GM10266 (cell line): Measurements from ENCODE around the gene SPATA19.

Source experiments
- DNase-seq: peaks from one replicate; pipeline ENCODE4 v3.0.0; 2012; ENCODE audit errors: extremely low spot score
- TF ChIP-seq, protein P1 (sequence below): IDR thresholded peaks from 2 replicates; pipeline ENCODE4 v1.5.1; 2012; ENCODE audit warnings: mild to moderate bottlenecking, low read depth; ENCODE audit not compliant: control insufficient read depth, insufficient read depth; ENCODE audit errors: missing control alignments

Gene SPATA19

DNA sequence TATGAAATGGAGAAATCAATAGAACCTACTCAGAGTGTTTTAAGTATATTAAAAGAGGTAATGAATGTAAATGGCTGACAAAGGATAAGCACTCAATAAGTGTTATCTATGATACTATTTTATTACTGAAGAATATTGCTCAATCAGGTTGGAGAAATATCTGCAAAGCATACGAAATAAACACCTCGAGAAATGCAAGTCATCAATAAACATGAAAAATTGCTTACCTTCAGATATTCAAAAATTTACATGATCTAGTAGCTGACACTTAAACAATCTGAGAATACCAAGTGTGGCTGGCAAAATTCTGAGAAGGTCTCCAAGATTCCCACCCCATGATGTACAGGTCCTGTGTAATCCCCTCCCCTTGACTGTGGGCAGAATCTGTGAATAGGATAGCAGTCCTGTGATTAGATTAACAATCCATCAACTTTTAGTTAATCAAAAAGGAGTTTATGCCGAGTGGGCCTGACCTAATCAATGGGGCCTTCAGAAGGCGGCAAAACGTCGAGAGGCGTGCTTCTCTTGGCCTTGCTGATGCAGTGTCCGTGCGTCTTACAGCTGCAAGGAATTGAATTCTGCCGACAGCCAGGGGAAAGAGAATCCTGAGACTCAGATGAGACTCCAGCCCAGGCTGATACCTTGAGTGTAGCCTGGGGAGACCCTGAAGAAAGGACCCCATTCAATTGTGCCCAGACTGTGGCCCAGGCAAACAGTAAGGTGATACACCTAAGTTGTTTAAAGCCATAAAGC, 49.1 kb downstream of the SPATA19 start:
- TF ChIP-seq, protein P1, sequence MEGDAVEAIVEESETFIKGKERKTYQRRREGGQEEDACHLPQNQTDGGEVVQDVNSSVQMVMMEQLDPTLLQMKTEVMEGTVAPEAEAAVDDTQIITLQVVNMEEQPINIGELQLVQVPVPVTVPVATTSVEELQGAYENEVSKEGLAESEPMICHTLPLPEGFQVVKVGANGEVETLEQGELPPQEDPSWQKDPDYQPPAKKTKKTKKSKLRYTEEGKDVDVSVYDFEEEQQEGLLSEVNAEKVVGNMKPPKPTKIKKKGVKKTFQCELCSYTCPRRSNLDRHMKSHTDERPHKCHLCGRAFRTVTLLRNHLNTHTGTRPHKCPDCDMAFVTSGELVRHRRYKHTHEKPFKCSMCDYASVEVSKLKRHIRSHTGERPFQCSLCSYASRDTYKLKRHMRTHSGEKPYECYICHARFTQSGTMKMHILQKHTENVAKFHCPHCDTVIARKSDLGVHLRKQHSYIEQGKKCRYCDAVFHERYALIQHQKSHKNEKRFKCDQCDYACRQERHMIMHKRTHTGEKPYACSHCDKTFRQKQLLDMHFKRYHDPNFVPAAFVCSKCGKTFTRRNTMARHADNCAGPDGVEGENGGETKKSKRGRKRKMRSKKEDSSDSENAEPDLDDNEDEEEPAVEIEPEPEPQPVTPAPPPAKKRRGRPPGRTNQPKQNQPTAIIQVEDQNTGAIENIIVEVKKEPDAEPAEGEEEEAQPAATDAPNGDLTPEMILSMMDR, result no peak
- DNase-seq, result no peak

DNA sequence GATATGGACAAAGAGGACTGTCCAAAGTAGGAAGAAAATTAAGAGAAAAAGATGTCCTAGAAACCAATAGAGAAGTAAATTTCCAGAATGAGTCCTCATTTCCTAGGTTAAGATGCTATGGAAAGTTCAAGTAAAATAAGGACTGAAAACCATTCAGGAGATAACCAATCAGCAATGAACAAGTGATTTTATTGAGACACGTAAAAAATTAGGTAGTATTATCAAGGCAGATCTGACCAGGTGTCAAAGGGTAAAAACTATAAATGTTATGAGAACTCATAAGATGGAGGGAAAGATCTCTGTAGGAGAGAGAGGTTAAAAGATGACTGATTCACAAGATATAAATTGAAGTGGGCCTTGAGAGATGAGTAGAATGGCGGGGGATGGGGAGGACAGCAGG, 50.2 kb downstream of the SPATA19 start:
- DNase-seq, result no peak
- TF ChIP-seq, protein P1, result no peak

DNA sequence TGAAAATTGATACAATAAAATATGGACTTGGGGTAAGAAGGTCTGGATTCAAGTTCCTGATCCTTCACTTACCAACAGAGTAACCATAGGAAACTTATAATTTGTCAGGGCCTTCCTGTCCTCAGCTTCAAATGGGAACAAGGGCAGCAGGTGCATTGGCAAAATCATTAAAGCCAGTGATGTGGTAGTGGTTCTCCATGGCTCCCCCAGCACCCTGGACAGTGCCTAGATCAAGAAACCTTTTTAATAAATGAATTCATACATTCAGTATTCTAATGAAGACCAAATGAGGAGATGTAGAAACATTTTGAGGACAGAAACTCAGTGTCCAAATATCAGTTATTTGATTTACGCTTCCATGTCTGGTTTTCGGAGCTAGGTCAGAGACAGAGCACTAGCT, 51.1 kb downstream of the SPATA19 start:
- no peak for DNase-seq
- TF ChIP-seq, protein P1, result no peak

DNA sequence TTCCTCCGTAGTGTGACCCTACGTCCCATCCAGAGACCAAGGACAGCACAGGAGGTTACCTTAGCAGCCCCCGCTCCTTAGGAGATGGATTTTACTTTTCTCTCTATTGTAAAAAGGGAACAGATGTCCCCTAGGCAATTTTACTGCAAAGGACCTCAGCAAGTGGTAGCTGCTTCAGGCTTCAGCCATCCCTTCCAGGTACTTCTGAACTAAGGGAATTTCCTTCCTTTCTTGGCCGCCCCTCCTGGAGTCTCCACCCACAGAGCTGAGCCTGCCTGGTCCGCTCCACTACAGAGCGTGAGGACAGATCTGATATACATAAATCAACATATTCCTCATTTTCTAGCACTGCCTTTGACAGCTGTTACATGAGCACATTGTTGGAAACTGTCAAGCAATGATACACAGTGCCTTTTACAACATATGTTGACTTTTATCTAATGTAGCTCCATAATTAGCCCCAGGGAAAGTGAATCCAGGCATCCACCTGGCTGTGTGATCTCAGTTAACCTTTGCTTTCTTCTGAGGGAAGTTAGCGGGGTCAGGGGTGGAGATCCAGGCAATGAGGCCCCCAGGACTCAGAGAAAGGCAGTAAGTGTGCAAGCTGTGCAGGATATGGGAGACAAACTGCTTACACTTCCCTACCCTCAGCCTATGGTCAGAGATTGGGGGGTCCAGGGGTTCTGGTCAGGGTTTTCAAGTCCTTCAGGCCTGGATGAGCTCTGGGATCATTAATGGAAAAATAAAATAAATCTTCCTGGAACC, 51.9 kb downstream of the SPATA19 start:
- TF ChIP-seq, protein P1, result no peak
- DNase-seq, result no peak

DNA sequence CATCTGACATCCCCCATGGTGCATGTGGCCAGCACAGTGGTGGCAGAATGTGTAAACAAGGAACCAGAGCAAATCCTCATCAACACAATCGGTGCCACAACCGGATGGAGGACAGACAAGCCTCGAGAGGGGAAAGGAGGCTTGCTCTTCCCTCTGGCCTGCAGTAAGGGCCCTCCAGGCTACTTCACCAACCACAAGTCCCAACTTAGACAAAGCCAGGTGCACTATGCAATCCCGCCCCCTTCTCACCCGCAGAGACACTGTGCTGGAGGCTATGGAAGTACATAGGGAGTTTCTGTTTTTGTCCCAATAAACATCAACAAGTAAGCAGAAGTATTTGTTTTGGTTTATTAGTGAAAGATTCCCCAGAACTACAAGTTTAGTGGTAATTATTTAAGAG, 54.3 kb downstream of the SPATA19 start:
- TF ChIP-seq, protein P1, result no peak
- no peak for DNase-seq
